A549 (cell line): ENCODE data around the gene NUCKS1.
"Not testable (repeated sequence)": the region's sequence is repeated elsewhere in the genome, so short reads cannot be mapped to it uniquely, and the experiment has no call there.

Experiments
- CHD2 ChIP-seq: fragments of 150-350 bp; IDR thresholded peaks from 2 replicates; pipeline ENCODE4 v1.6.1; 2014; ENCODE audit warnings: low read length; ENCODE audit not compliant: partially characterized antibody
- EP300 ChIP-seq, 2 experiments: fragments of >200 bp; sonication (Bioruptor Twin); formaldehyde crosslinking; IDR thresholded peaks; 2 replicates in 1 of 2; 3 replicates in 1 of 2; pipeline ENCODE4 v1.6.1; 2016 to 2017
- GATA3 ChIP-seq: IDR thresholded peaks from 2 replicates; pipeline ENCODE4 v1.6.1; 2012; ENCODE audit warnings: borderline replicate concordance
- HOXA7 ChIP-seq: fragments of 250-450 bp; sonication (Bioruptor Pico); IDR thresholded peaks from 2 replicates; pipeline ENCODE4 v1.5.0; 2020; ENCODE audit warnings: mild to moderate bottlenecking, moderate library complexity
- MAFK ChIP-seq: fragments of 450-650 bp; IDR thresholded peaks from 2 replicates; pipeline ENCODE4 v1.6.1; 2014; ENCODE audit not compliant: partially characterized antibody
- POLR2A ChIP-seq: IDR thresholded peaks from 2 replicates; pipeline ENCODE4 v1.6.1; 2012; ENCODE audit warnings: mild to moderate bottlenecking, low read length
- POLR2AphosphoS2 ChIP-seq: conservative IDR thresholded peaks from 2 replicates; pipeline ENCODE4 v1.6.1; 2012; ENCODE audit warnings: low read length, improper control_type of control experiment, inconsistent platforms
- RARB ChIP-seq: fragments of 250-450 bp; sonication (Bioruptor Pico); IDR thresholded peaks from 2 replicates; pipeline ENCODE4 v1.8.0; 2021; ENCODE audit warnings: mild to moderate bottlenecking, moderate library complexity
- REST ChIP-seq: fragments of 200-600 bp; sonication (generic); IDR thresholded peaks from 2 replicates; pipeline ENCODE4 v1.6.1; 2016; ENCODE audit warnings: antibody characterized with exemption, mild to moderate bottlenecking, moderate library complexity
- SMC3 ChIP-seq: fragments of >200 bp; sonication (Bioruptor Twin); formaldehyde crosslinking; IDR thresholded peaks from 3 replicates; pipeline ENCODE4 v1.6.1; 2018; ENCODE audit warnings: inconsistent platforms
- TF ChIP-seq, protein P1 (sequence below): fragments of >200 bp; sonication (Bioruptor Twin); formaldehyde crosslinking; IDR thresholded peaks from 3 replicates; pipeline ENCODE4 v1.5.1; 2016

GRCh38 chr1:205720740-205721139, 29.2 kb downstream of the NUCKS1 start:
- not testable (repeated sequence) for TF ChIP-seq MAFK; POLR2AphosphoS2; RARB; CHD2; REST; HOXA7 (CRISPR knock-in tag); POLR2A; EP300 (IDR thresholded peaks at IDR 0.05); GATA3; SMC3
- TF ChIP-seq, protein P1, sequence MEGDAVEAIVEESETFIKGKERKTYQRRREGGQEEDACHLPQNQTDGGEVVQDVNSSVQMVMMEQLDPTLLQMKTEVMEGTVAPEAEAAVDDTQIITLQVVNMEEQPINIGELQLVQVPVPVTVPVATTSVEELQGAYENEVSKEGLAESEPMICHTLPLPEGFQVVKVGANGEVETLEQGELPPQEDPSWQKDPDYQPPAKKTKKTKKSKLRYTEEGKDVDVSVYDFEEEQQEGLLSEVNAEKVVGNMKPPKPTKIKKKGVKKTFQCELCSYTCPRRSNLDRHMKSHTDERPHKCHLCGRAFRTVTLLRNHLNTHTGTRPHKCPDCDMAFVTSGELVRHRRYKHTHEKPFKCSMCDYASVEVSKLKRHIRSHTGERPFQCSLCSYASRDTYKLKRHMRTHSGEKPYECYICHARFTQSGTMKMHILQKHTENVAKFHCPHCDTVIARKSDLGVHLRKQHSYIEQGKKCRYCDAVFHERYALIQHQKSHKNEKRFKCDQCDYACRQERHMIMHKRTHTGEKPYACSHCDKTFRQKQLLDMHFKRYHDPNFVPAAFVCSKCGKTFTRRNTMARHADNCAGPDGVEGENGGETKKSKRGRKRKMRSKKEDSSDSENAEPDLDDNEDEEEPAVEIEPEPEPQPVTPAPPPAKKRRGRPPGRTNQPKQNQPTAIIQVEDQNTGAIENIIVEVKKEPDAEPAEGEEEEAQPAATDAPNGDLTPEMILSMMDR, result not testable (repeated sequence)
